ENCODE results near the gene CRNKL1. TPM values are rescaled to one million over a fixed set of nuclear protein-coding genes. Genes with fewer than 3 reads are reported as not detected.

Gene CRNKL1
- total RNA-seq, 1 experiment from 2014 or later: 44.2 TPM

Other genes starting within 250 kb of the CRNKL1 start
- 103 and 135 TPM in 2 replicates for gene NAA20, start 35.1 kb downstream of the CRNKL1 start, total RNA-seq (2014; rRNA removed; shearing (Covaris generic))
- gene CFAP61, start 66 bp upstream of the CRNKL1 start, total RNA-seq (2014; rRNA removed; shearing (Covaris generic)): 1.3 TPM in 1 of 2 replicates, not detected in the other

Measured in M059J (cell line).